ENCODE results near the gene SV2B. TPM values are rescaled to one million over a fixed set of nuclear protein-coding genes. Genes with fewer than 3 reads are reported as not detected.
"Not testable (repeated sequence)": the region's sequence is repeated elsewhere in the genome, so short reads cannot be mapped to it uniquely, and the experiment has no call there.

Gene SV2B
- total RNA-seq, 3 donors from 2014 or later: 0.44 to 4.9 (median 2.2) TPM

GRCh38 chr15:91329914-91330313 is 229.9 kb downstream of the SV2B start:
- TF ChIP-seq POLR2A (IDR thresholded peaks at IDR 0.05) (no peak), POLR2AphosphoS5 (IDR thresholded peaks at IDR 0.05) (no peak), CTCF (IDR thresholded peaks at IDR 0.05) (no peak)
- Histone ChIP-seq H3K4me3 (no peak overlapping the region), H3K4me1 (no peaks in the 10 kb centered on the region), H3K36me3 (no peaks in the 10 kb centered on the region), H3K27ac (no peak overlapping the region), H3K9me3 (no peaks in the 10 kb centered on the region), H3K27me3 (no peaks in the 10 kb centered on the region)
- DNase-seq (ENCODE audit: low spot score in 2 of 2): no peak
- intact Hi-C loops (cut with DNase I; ENCODE audit: low total_unique reads): no loop called here

GRCh38 chr15:91331581-91331980 is 231.5 kb downstream of the SV2B start:
- intact Hi-C loops (cut with DNase I; ENCODE audit: low total_unique reads): no loop called here
- Histone ChIP-seq H3K4me1 (no peaks in the 10 kb centered on the region), H3K36me3 (no peaks in the 10 kb centered on the region), H3K4me3 (no peak overlapping the region), H3K27ac (no peak overlapping the region), H3K27me3 (no peaks in the 10 kb centered on the region), H3K9me3 (no peaks in the 10 kb centered on the region)
- DNase-seq (ENCODE audit: low spot score in 2 of 2): no peak
- TF ChIP-seq CTCF (IDR thresholded peaks at IDR 0.05) (no peak), POLR2AphosphoS5 (IDR thresholded peaks at IDR 0.05) (no peak), POLR2A (IDR thresholded peaks at IDR 0.05) (no peak)

- Histone ChIP-seq H3K4me3 (no peak overlapping the region), H3K27me3 (peaks cover 0 to under 1% of the 10 kb centered on the region in 2 donors), H3K27ac (no peak overlapping the region), H3K36me3 (no peaks in the 10 kb centered on the region), H3K4me1 (no peaks in the 10 kb centered on the region), H3K9me3 (no peaks in the 10 kb centered on the region)
- intact Hi-C loops (cut with DNase I; ENCODE audit: low total_unique reads): no loop called here
- no peak for TF ChIP-seq POLR2A (IDR thresholded peaks at IDR 0.05)
- no peak for TF ChIP-seq POLR2AphosphoS5 (IDR thresholded peaks at IDR 0.05)
- no peak for DNase-seq (ENCODE audit: low spot score in 2 of 2)
Observed at GRCh38 chr15:91335702-91336101, 235.6 kb downstream of the SV2B start.

GRCh38 chr15:91336687-91337086 is 236.6 kb downstream of the SV2B start:
- Histone ChIP-seq H3K9me3 (no peaks in the 10 kb centered on the region), H3K36me3 (no peaks in the 10 kb centered on the region), H3K4me3 (no peak overlapping the region), H3K4me1 (no peaks in the 10 kb centered on the region), H3K27me3 (peaks cover 0 to 4% of the 10 kb centered on the region in 2 donors), H3K27ac (no peak overlapping the region)
- intact Hi-C loops (cut with DNase I; ENCODE audit: low total_unique reads): no loop called here
- DNase-seq (ENCODE audit: low spot score in 2 of 2): no peak
- TF ChIP-seq POLR2AphosphoS5 (IDR thresholded peaks at IDR 0.05) (no peak), POLR2A (IDR thresholded peaks at IDR 0.05) (no peak)

GRCh38 chr15:91338766-91339165 is 238.7 kb downstream of the SV2B start:
- H3K27ac ChIP-seq: no peak overlapping the region
- intact Hi-C loops (cut with DNase I; ENCODE audit: low total_unique reads): no loop called here
- no peaks in the 10 kb centered on the region for H3K36me3 ChIP-seq
- DNase-seq (ENCODE audit: low spot score in 2 of 2): no peak
- H3K4me1 ChIP-seq: no peaks in the 10 kb centered on the region
- H3K4me3 ChIP-seq: no peak overlapping the region
- peaks cover 0 to 4% of the 10 kb centered on the region in 2 donors for H3K27me3 ChIP-seq
- no peaks in the 10 kb centered on the region for H3K9me3 ChIP-seq
- no peak for TF ChIP-seq POLR2AphosphoS5 (IDR thresholded peaks at IDR 0.05)
- no peak for TF ChIP-seq POLR2A (IDR thresholded peaks at IDR 0.05)
- no peak for TF ChIP-seq CTCF (IDR thresholded peaks at IDR 0.05)

GRCh38 chr15:91342097-91342496 is 242.0 kb downstream of the SV2B start:
- Histone ChIP-seq H3K4me1 (no peaks in the 10 kb centered on the region), H3K27me3 (peaks cover 0 to 4% of the 10 kb centered on the region in 2 donors), H3K4me3 (no peak overlapping the region), H3K36me3 (no peaks in the 10 kb centered on the region), H3K27ac (no peak overlapping the region), H3K9me3 (no peaks in the 10 kb centered on the region)
- intact Hi-C loops (cut with DNase I; ENCODE audit: low total_unique reads): no loop called here
- TF ChIP-seq POLR2AphosphoS5 (IDR thresholded peaks at IDR 0.05) (no peak), POLR2A (IDR thresholded peaks at IDR 0.05) (no peak), CTCF (IDR thresholded peaks at IDR 0.05) (no peak)
- no peak for DNase-seq (ENCODE audit: low spot score in 2 of 2)

- H3K36me3 ChIP-seq; H3K4me1 ChIP-seq; H3K27ac ChIP-seq; DNase-seq (ENCODE audit: low spot score in 2 of 2); H3K4me3 ChIP-seq; intact Hi-C loops (cut with DNase I; ENCODE audit: low total_unique reads); H3K27me3 ChIP-seq; H3K9me3 ChIP-seq: not testable (repeated sequence)
Observed at GRCh38 chr15:91344912-91345311, 244.9 kb downstream of the SV2B start.

Data from breast epithelium (tissue), 4 donors.